GM19455 (cell line): ENCODE data around the gene NPR2.

ENCODE experiments used
- ATAC-seq: cut with Tn5 transposase; IDR thresholded peaks from one replicate; pipeline ENCODE4 v1.9.1; 2021; ENCODE audit not compliant: unreplicated experiment

Gene NPR2

GRCh38 chr9:35798658-35799374 lies 7.4 kb downstream of the NPR2 start:
- no peak for ATAC-seq

DNA sequence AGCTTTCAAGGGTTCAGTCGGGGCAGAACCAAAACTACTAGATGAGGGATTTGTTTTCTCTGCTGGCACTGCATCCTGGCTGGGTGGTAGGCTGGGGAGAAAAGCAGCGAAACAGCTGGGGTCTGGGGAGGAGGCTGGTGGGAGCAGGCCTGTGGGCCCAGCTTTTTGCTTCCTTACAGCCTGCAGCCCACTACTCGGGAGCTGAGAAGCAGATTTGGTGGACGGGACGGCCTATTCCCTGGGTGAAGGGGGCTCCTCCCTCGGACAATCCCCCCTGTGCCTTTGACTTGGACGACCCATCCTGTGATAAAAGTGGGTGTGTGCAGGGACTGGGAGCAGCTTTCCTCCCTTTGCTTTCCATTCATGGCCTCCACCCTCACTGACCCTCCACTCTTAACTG lies 9.1 kb downstream of the NPR2 start:
- no peak for ATAC-seq

- no peak for ATAC-seq
These were observed 10.1 kb downstream of the NPR2 start for GRCh38 chr9:35801328-35802128.

GRCh38 chr9:35806101-35806500 lies 14.7 kb downstream of the NPR2 start:
- ATAC-seq: no peak

DNA sequence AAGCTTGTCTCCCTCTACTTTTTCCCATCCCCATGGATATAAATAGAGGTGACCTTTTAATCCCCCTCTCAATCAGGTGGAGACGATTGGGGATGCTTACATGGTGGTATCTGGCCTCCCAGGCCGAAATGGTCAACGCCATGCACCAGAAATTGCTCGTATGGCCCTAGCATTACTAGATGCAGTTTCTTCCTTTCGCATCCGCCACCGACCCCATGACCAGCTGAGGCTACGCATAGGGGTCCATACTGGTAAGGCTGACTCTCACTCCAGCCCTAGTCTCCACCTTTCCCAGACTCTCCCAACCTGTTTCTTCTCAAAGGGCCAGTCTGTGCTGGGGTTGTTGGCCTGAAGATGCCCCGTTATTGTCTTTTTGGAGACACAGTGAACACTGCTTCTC lies 17.0 kb downstream of the NPR2 start:
- no peak for ATAC-seq

- no peak for ATAC-seq
These were observed 18.7 kb downstream of the NPR2 start for GRCh38 chr9:35810122-35810521.

- no peak for ATAC-seq
These were observed 20.1 kb downstream of the NPR2 start for GRCh38 chr9:35811381-35812024.

GRCh38 chr9:35812025-35812602 lies 20.7 kb downstream of the NPR2 start, which contains the start of gene SPAG8:
SPAG8 (minus strand) TSS chr9:35812262; CDS start chr9:35812147, 115 bp downstream.
- peak; percentile 61 for ATAC-seq

DNA sequence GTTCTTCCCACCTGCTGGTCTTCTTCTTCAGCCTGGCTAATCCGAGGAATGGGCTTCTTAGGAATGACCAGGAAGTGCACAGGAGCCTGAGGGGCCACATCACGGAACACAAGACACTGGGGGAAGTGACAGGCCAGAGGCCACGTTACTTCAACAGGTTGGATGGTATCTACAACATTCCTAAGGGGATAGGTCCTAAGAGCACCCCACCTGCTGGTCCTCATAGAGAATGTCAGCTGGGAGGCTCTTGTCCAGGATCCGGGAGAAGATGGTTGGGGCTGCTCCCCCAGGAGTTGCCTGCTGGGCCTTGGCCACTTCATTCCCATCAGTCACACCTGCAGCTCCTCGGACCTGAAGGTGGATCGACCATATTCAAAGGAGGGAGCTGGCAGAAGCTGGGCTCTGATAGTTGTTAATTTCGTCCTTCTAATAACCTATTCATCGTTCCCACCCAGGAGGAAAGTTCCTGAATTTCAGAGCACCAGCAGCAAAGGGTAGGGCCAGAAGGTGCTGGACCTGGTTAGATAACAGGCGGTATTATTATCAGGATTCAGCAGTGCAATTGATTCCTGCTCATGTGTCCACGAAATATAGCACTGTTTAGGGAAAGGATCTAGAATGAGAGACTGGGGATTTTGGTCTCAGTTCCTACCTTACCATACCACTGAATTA lies 22.2 kb downstream of the NPR2 start:
- no peak for ATAC-seq

- peak; percentile 30 for ATAC-seq
These were observed 22.9 kb downstream of the NPR2 start for GRCh38 chr9:35814106-35814840.

GRCh38 chr9:35814841-35815543 lies 23.6 kb downstream of the NPR2 start, which contains the start of gene HINT2:
HINT2 (minus strand) TSS chr9:35815042; CDS start chr9:35814979, 63 bp downstream.
- peak; percentile 70 for ATAC-seq

GRCh38 chr9:35816708-35817107 lies 25.3 kb downstream of the NPR2 start:
- no peak for ATAC-seq

GRCh38 chr9:35818341-35818740 lies 26.9 kb downstream of the NPR2 start:
- ATAC-seq: no peak

GRCh38 chr9:35820076-35820475 lies 28.7 kb downstream of the NPR2 start:
- no peak for ATAC-seq

GRCh38 chr9:35822926-35823325 lies 31.5 kb downstream of the NPR2 start:
- ATAC-seq: no peak

DNA sequence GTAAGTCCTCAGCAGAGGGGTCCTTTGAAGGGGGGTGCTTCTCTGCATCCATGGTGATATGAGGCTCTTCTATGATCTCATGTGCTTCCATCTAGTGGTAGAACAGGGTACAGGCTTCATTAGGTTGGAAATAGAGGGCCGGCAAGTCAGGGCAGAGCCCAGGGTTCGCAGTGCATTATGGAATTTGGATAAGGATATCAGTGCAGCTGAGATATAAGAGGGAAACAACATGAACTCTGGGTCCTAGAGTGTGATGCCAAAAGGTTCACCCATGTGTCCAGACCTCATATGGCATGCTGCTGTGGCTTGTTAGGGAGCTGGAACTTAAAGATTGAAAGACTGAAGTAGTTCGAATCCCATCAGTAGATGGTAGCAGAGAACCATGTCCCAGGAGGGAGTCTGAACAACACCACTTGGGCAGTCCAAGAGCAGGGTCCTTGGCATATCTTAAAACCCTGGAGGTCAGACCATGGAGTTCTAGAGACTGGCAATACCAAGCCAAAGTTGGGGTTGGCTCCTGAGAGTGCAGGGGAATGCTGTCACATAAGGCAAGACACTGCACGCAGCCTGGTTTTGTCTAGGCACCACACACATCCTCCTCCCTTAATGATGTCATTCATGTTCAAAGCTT lies 34.8 kb downstream of the NPR2 start:
- no peak for ATAC-seq

DNA sequence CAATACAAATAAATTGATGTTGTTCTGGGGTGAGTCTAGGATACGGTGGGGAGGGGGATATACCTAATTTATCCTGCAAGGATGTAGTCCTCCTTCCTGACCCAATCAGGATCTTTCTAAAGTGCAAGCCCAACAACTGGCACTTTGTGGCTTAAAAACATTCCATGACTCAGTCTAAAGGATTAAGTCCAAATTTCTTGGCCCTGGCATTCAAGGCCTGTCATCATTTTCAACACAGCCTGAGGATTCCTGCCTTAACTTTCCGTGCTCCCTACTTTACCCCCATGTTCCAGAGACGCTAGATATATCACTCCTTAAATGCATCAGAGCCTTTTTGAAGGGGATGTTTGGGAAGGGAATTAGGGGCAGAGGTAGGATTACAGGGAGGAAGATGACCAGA lies 36.1 kb downstream of the NPR2 start:
- no peak for ATAC-seq

DNA sequence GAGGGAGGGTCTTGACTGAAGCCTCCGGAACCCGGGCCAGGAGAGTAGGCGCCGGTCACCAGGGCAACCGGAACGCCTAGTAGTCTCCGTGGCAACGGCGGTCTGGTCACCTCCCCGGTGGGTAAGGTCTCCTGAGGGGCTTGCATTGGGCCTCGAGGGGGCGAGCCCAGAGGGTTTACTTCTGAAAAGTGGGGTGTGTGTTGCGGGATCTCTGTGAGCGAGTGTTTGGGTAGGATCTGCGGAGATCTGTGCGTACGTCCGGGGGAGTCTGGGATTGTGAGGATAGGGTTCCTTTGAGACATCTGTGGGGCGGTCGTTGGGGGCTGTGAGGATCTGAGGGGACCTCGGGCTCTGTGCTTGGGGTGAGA lies 37.3 kb downstream of the NPR2 start, which contains the start of gene FAM221B:
Gene FAM221B, minus strand, starts transcription at position 17 of the 368 bp plus-strand sequence. CDS start 2,571 bp downstream, outside the sequence.
- ATAC-seq: no peak
